GM10248 (cell line): Measurements from ENCODE around the gene TSEN54.

Source experiments
- CTCF ChIA-PET: fragments of 300-600 bp; sonication (Branson Sonifier 250); formaldehyde crosslinking; extraction: SDS; loops from one replicate; lab custom pipeline; 2021; ENCODE audit warnings: antibody characterized with exemption; lab: Yijun Ruan, JAX
- POLR2A ChIA-PET: fragments of 350-650 bp; sonication (Branson Sonifier 250); formaldehyde crosslinking; extraction: SDS; loops from one replicate; lab custom pipeline; 2020; ENCODE audit warnings: antibody characterized with exemption; lab: Yijun Ruan, JAX
- DNase-seq: peaks from one replicate; pipeline ENCODE4 v3.0.0; 2012; ENCODE audit errors: extremely low spot score
- TF ChIP-seq, protein P1 (sequence below): IDR thresholded peaks from 2 replicates; pipeline ENCODE4 v1.5.1; 2012; ENCODE audit warnings: mild to moderate bottlenecking, low read depth; ENCODE audit errors: extremely low read depth, missing control alignments, control extremely low read depth

The TSEN54 gene

GRCh38 chr17:75506134-75506533, 10.2 kb upstream of the TSEN54 start:
- no peak for DNase-seq
- CTCF ChIA-PET = interaction anchor here (1.0 to 2.0 kb wide), 4 partner anchors 8 to 127 kb away, joined by 3 to 7 read pairs (median 4); partner anchors contain the start of gene SMIM5
- POLR2A ChIA-PET = no interaction called here
- TF ChIP-seq, protein P1, sequence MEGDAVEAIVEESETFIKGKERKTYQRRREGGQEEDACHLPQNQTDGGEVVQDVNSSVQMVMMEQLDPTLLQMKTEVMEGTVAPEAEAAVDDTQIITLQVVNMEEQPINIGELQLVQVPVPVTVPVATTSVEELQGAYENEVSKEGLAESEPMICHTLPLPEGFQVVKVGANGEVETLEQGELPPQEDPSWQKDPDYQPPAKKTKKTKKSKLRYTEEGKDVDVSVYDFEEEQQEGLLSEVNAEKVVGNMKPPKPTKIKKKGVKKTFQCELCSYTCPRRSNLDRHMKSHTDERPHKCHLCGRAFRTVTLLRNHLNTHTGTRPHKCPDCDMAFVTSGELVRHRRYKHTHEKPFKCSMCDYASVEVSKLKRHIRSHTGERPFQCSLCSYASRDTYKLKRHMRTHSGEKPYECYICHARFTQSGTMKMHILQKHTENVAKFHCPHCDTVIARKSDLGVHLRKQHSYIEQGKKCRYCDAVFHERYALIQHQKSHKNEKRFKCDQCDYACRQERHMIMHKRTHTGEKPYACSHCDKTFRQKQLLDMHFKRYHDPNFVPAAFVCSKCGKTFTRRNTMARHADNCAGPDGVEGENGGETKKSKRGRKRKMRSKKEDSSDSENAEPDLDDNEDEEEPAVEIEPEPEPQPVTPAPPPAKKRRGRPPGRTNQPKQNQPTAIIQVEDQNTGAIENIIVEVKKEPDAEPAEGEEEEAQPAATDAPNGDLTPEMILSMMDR = no peak

DNA sequence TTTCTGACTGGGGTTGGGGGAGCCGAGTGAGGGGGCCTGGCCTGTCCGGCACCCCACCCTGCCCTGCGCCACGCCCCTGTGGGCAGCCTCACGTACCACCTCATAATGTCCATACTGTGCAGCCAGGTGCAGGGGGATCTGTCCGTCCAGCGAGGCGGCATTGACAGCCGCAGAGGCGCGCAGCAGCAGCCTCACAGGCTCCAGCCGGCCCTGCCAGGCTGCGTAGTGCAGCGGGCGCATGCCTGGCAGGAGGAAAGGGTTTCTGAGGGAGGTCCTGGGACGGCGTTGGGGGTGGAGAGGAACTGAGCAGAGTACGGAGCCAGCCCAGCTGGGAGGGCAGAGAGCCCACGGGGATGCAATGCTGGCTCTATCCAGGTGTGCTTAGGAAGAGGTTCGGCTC, 9.4 kb upstream of the TSEN54 start:
- POLR2A ChIA-PET = interaction anchor here (0.5 kb wide), 1 partner anchor 239 kb away, joined by 4 read pairs; no protein-coding TSS in a partner anchor
- CTCF ChIA-PET = interaction anchor here (1.1 kb wide), 1 partner anchor 15 kb away, joined by 4 read pairs; no protein-coding TSS in a partner anchor

DNA sequence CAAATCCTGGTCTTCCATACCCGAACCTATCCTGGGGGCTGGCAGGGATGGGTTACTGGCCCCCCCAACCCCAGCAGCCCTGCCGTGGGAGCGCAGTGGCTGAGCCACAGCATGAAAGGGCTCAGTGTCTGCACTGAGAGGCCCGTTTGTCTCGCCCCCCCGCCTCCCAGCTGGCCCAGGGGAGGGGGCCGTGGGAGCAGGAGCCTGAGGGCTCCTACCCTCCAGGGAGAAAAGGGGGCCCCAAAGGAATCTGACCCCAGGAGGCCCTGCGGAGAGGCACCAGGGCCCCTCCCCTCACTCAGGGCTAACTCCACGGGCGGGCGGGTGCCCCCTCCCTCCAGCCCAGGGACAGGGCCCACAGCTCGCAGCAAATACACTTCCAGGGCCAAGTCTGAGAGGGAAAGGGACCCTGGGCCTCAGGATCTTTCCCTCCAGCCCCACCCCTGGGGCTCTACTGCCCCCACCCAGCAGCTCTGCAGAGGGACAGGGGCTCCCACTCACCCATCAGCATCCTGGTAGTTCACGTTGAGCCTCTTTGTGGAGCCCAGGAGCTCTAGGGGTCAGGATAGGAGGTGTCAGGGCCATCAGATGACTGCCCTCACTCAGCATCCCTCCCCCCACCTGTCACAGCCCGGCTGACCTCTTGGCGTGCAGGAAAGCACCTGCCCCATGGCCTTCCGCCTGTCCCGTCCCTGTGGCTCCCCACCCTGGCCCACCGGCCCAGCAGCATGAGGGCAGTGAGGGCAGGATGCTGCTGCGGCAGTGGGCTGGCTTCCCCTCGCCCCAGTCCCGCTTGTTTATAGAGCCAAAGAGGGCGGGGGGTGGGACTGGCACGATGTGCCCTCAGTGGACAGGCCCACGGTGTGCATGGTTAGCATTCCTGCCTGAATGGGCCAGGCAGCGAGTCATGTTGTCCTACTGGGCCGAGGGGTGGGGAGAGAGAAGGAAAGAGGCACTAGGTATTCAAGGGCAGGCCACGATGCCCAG, 8.3 kb upstream of the TSEN54 start:
- no peak for DNase-seq
- CTCF ChIA-PET = interaction anchor here (0.8 to 1.1 kb wide), 3 partner anchors 14 to 242 kb away, joined by 3 to 4 read pairs (median 3); no protein-coding TSS in a partner anchor

More for the DNA sequence above, 9.4 kb upstream of the TSEN54 start:
- TF ChIP-seq, protein P1 = no peak
- DNase-seq = no peak

GRCh38 chr17:75508931-75509361, 7.4 kb upstream of the TSEN54 start:
- no peak for DNase-seq
- TF ChIP-seq, protein P1 = no peak
- ChIA-PET POLR2A (no interaction called here), CTCF (interaction anchor here (0.8 to 1.2 kb wide), 3 partner anchors 81 to 241 kb away, joined by 3 to 4 read pairs (median 3); no protein-coding TSS in a partner anchor)

More for the DNA sequence above, 8.3 kb upstream of the TSEN54 start:
- POLR2A ChIA-PET = interaction anchor here (0.6 kb wide), 1 partner anchor 157 kb away, joined by 4 read pairs; no protein-coding TSS in a partner anchor
- TF ChIP-seq, protein P1 = no peak

GRCh38 chr17:75509528-75510258, 6.6 kb upstream of the TSEN54 start:
- ChIA-PET CTCF (interaction anchor here (1.2 kb wide), 1 partner anchor 238 kb away, joined by 4 read pairs; no protein-coding TSS in a partner anchor), POLR2A (interaction anchor here (0.6 kb wide), 1 partner anchor 734 kb away, joined by 4 read pairs; the partner anchor contains the start of gene NAT9)
- TF ChIP-seq, protein P1 = no peak
- DNase-seq = no peak

DNA sequence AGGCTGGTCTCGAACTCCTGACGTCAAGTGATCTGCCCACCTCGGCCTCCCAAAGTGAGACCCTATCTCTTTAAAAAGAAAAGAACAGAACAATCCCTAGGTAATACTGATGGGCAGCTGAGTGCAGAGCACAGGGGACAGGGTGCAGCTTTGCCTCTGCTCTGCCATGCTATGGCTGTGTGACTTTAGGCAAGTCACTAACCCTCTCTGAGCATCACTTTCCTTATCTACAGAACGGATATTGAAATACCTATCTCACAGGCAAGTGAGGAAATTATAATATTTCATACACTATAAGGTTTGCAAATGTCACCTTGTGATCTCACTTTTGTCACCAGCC, 5.1 kb upstream of the TSEN54 start:
- POLR2A ChIA-PET = interaction anchor here (0.7 kb wide), 1 partner anchor 240 kb away, joined by 8 read pairs; the partner anchor contains the start of gene MIF4GD
- TF ChIP-seq, protein P1 = no peak
- no peak for DNase-seq
- CTCF ChIA-PET = interaction anchor here (1.3 kb wide), 1 partner anchor 8 kb away, joined by 4 read pairs; no protein-coding TSS in a partner anchor
